HepG2 (cell line): ENCODE measurements around the gene PANK2. TPM values are rescaled to one million over a fixed set of nuclear protein-coding genes. Genes with fewer than 3 reads are reported as not detected.

ENCODE experiments used
- ATAC-seq: fragments of 200-7000 bp; cut with Tn5 transposase; 3 replicates; pipeline ENCODE4 v1.9.1; 2020; ENCODE audit warnings: mild to moderate bottlenecking, moderate library complexity
- BruUV-seq: library from RNA; stranded (reverse); fragments of 400-500 nt; replicated peaks from 2 replicates; lab custom pipeline; 2021; lab: Mats Ljungman, UMichigan
- CTCF ChIA-PET: fragments of 300-600 bp; formaldehyde crosslinking; extraction: SDS; loops from one replicate; lab custom pipeline; 2021; ENCODE audit warnings: low total read pairs, inconsistent platforms, low intra/inter-chr PET ratio; lab: Yijun Ruan, JAX
- POLR2A ChIA-PET: fragments of 350-600 bp; sonication (Branson Sonifier 250); formaldehyde crosslinking; loops from one replicate; lab custom pipeline; 2020; ENCODE audit warnings: antibody characterized with exemption, inconsistent platforms; lab: Yijun Ruan, JAX
- DNase-seq: peaks from one replicate; pipeline ENCODE4 v3.0.0-alpha.2; 2015; ENCODE audit warnings: low spot score
- FAIRE-seq: peaks from 3 replicates; lab custom pipeline; 2011; peaks lifted over from hg19 to GRCh38; lab: Jason Lieb, UNC
- H2AFZ ChIP-seq: one replicate; pipeline ENCODE4 v1.6.1; 2011; ENCODE audit warnings: low read length, inconsistent platforms
- H3K27ac ChIP-seq: fragments of 300-600 bp; 3 replicates; pipeline ENCODE4 v1.8.0; 2011; ENCODE audit warnings: mixed run types, mild to moderate bottlenecking, mixed read lengths, low read length, inconsistent platforms; ENCODE audit not compliant: insufficient read depth; ENCODE audit errors: extremely low read length
- H3K27me3 ChIP-seq, 2 experiments: fragments of 200-600 bp in 1 of 2; 2 replicates in 1 of 2; 3 replicates in 1 of 2; pipeline versions ENCODE4 v1.6.0 to v1.8.0; 2011; ENCODE audit warnings: low read length in 2 of 2, mild to moderate bottlenecking in 2 of 2, moderate library complexity in 2 of 2, inconsistent platforms in 1 of 2; ENCODE audit not compliant: insufficient read depth in 2 of 2, control insufficient read depth in 1 of 2
- H3K36me3 ChIP-seq, 2 experiments: fragments of 200-600 bp in 1 of 2; replicated peaks in 1 of 2; 2 replicates in 1 of 2; 3 replicates in 1 of 2; pipeline versions ENCODE4 v1.5.1 to v1.8.0; 2011; ENCODE audit warnings: low read length in 2 of 2, inconsistent platforms in 1 of 2; ENCODE audit not compliant: insufficient read depth in 2 of 2, control insufficient read depth in 1 of 2
- H3K4me1 ChIP-seq: 2 replicates; pipeline ENCODE4 v1.5.1; 2012; ENCODE audit warnings: low read length, inconsistent platforms; ENCODE audit not compliant: insufficient read depth
- H3K4me2 ChIP-seq: 2 replicates; pipeline ENCODE4 v1.6.0; 2011; ENCODE audit warnings: low read depth, low read length, inconsistent platforms
- H3K4me3 ChIP-seq, 3 experiments: fragments of 200-600 bp in 1 of 3; sonication (generic), shearing (Covaris generic) in 1 of 3; replicated peaks in 1 of 3; 2 replicates each; pipeline ENCODE4 v1.5.1; 2011 to 2016; ENCODE audit warnings: low read length in 3 of 3, inconsistent platforms in 2 of 3, low read depth in 2 of 3, mild to moderate bottlenecking in 2 of 3, control low read depth in 1 of 3, mixed read lengths in 1 of 3; ENCODE audit not compliant: insufficient read depth in 1 of 3
- H3K79me2 ChIP-seq: one replicate; pipeline ENCODE4 v1.6.1; 2011; ENCODE audit warnings: low read length, inconsistent platforms; ENCODE audit not compliant: insufficient read depth
- H3K9ac ChIP-seq: 2 replicates; pipeline ENCODE4 v1.6.0; 2011; ENCODE audit warnings: mild to moderate bottlenecking, low read depth, low read length, inconsistent platforms; ENCODE audit not compliant: insufficient read depth
- H3K9me3 ChIP-seq: 2 replicates; pipeline ENCODE4 v1.5.1; 2012; ENCODE audit warnings: mild to moderate bottlenecking, low read length
- H4K20me1 ChIP-seq: 2 replicates; pipeline ENCODE4 v1.6.0; 2011; ENCODE audit warnings: inconsistent platforms, mild to moderate bottlenecking, low read length, moderate library complexity; ENCODE audit not compliant: insufficient read depth
- ARNTL ChIP-seq: sonication (generic); formaldehyde crosslinking; IDR thresholded peaks from 2 replicates; pipeline ENCODE4 v1.4.0; 2020; ENCODE audit warnings: mild to moderate bottlenecking, missing genetic modification reagents
- CEBPB ChIP-seq: IDR thresholded peaks from 2 replicates; pipeline ENCODE4 v1.6.1; 2011; ENCODE audit warnings: low read depth, low read length, improper control_type of control experiment, borderline replicate concordance
- PRDM4 ChIP-seq: sonication (generic); formaldehyde crosslinking; IDR thresholded peaks from 2 replicates; pipeline ENCODE4 v1.9.0; 2021; ENCODE audit warnings: missing genetic modification reagents, borderline replicate concordance
- RARA ChIP-seq: IDR thresholded peaks from 2 replicates; pipeline ENCODE4 v1.6.1; 2016; ENCODE audit warnings: missing genetic modification reagents, missing compliant biosample characterization
- RBM22 ChIP-seq: fragments of 200-400 bp; formaldehyde crosslinking; optimal IDR thresholded peaks from 2 replicates; pipeline ENCODE3; 2017; ENCODE audit warnings: mild to moderate bottlenecking, low read length, moderate library complexity
- ZBTB8A ChIP-seq: sonication (generic); formaldehyde crosslinking; IDR thresholded peaks from 2 replicates; pipeline ENCODE4 v1.4.0; 2020; ENCODE audit warnings: mild to moderate bottlenecking, low read depth, missing genetic modification reagents, borderline replicate concordance
- ZMYM3 ChIP-seq: sonication (generic); formaldehyde crosslinking; IDR thresholded peaks from 2 replicates; pipeline ENCODE4 v1.5.1; 2020; ENCODE audit warnings: mild to moderate bottlenecking, missing genetic modification reagents
- ZNF362 ChIP-seq: sonication (generic); formaldehyde crosslinking; IDR thresholded peaks from 2 replicates; pipeline ENCODE4 v1.4.0; 2020; ENCODE audit warnings: missing genetic modification reagents, mild to moderate bottlenecking, borderline replicate concordance
- ZNF484 ChIP-seq: sonication (generic); formaldehyde crosslinking; IDR thresholded peaks from 2 replicates; pipeline ENCODE4 v1.5.1; 2020; ENCODE audit warnings: mild to moderate bottlenecking, low read depth, missing genetic modification reagents, borderline replicate concordance
- ZNF501 ChIP-seq: sonication (generic); formaldehyde crosslinking; IDR thresholded peaks from 2 replicates; pipeline ENCODE4 v1.5.1; 2020; ENCODE audit warnings: mild to moderate bottlenecking, moderate library complexity, missing genetic modification reagents
- ZNF572 ChIP-seq: sonication (generic); formaldehyde crosslinking; IDR thresholded peaks from 2 replicates; pipeline ENCODE4 v1.5.1; 2020; ENCODE audit warnings: mild to moderate bottlenecking, missing genetic modification reagents
- ZNF589 ChIP-seq: sonication (generic); formaldehyde crosslinking; conservative IDR thresholded peaks from 2 replicates; pipeline ENCODE4 v1.8.0; 2022; ENCODE audit warnings: mild to moderate bottlenecking, moderate library complexity, missing genetic modification reagents
- ZNF773 ChIP-seq: sonication (generic); formaldehyde crosslinking; IDR thresholded peaks from 2 replicates; pipeline ENCODE4 v1.4.0; 2020; ENCODE audit warnings: missing genetic modification reagents, borderline replicate concordance
- ZNF792 ChIP-seq: IDR thresholded peaks from 2 replicates; pipeline ENCODE4 v1.6.1; 2016
- ZNF883 ChIP-seq: sonication (generic); formaldehyde crosslinking; IDR thresholded peaks from 2 replicates; pipeline ENCODE4 v1.5.1; 2020; ENCODE audit warnings: mild to moderate bottlenecking, missing genetic modification reagents; ENCODE audit errors: not compliant biosample characterization
- WGBS: methylation state at CpG from one replicate; pipeline ENCODE4 v1.1.6; 2017; ENCODE audit warnings: low lambda C conversion rate; 5-methylcytosine and 5-hydroxymethylcytosine counted together
- in situ Hi-C: cut with HindIII; loops from 2 replicates; pipeline ENCODE4 v1.10.0; 2017; ENCODE audit warnings: low pct_unique_long_range_greater_than_20kb; ENCODE audit not compliant: extremely low pct_ligation_motif_present
- intact Hi-C: fragments of 100-400 bp; cut with micrococcal nuclease; formaldehyde crosslinking; loops from one replicate; pipeline ENCODE4 v1.10.0; 2022; ENCODE audit not compliant: unreplicated experiment
- polyA plus RNA-seq, 8 experiments: library from polyadenylated mRNA; depleted of rRNA in 3 of 8; stranded (reverse) in 7 of 8; unstranded in 1 of 8; fragments of >200 nt; fragmentation: Illumina TruSeq in 4 of 8; extraction: Trizol in 4 of 8; gene quantifications; 2 replicates each; pipeline versions ENCODE4 v1.2.1 to v1.2.3, GENCODE V29; 2011 to 2016; ENCODE audit warnings: low read depth in 4 of 8, missing spikeins in 1 of 8, mixed read lengths in 1 of 8; ENCODE audit not compliant: insufficient read depth in 1 of 8
- total RNA-seq, 5 experiments: library from RNA; depleted of rRNA; stranded (reverse); fragments of >200 nt; fragmentation: Illumina TruSeq; extraction: Trizol; gene quantifications; 2 replicates each; pipeline ENCODE4 v1.2.3, GENCODE V29; 2016; ENCODE audit warnings: low read depth in 1 of 5

The PANK2 gene
- total and polyA plus RNA-seq, 2 of the 13 experiments (the other 11 are each of a cell fraction or from before 2014, with no cell fraction given) = 39.2 to 123 TPM

GRCh38 chr20:3900187-3900604 is 11.0 kb downstream of the PANK2 start:
- peaks cover 95% of the 10 kb centered on the region for H3K4me1 ChIP-seq
- DNase-seq (no peak), FAIRE-seq (no peak), ATAC-seq (no peak)
- peaks cover 98% of the 10 kb centered on the region for H4K20me1 ChIP-seq
- H3K4me3 ChIP-seq = no peak overlapping the region
- H3K27ac ChIP-seq = no peak overlapping the region
- peaks cover 5 to 39% of the 10 kb centered on the region in 2 experiments; a peak in 3 of 5 replicates for H3K36me3 ChIP-seq
- in situ Hi-C loops (no loop called here), intact Hi-C loops (no loop called here)
- H3K27me3 ChIP-seq = no peaks in the 10 kb centered on the region
- ChIA-PET CTCF (no interaction called here), POLR2A (interaction anchor here (0.7 kb wide), 1 partner anchor 47 kb away, joined by 3 read pairs; no protein-coding TSS in a partner anchor)
- no TSS peak for BruUV-seq
- H3K9me3 ChIP-seq = no peaks in the 10 kb centered on the region
- H2AFZ ChIP-seq = no peak overlapping the region
- TF ChIP-seq RBM22 (peak; percentile 26), ARNTL (CRISPR knock-in tag) (no peak)
- H3K79me2 ChIP-seq = peaks cover 99% of the 10 kb centered on the region
- WGBS = 93% methylated on average over 3 of the region's 3 CpGs
- H3K4me2 ChIP-seq = no peak overlapping the region
- H3K9ac ChIP-seq = no peak overlapping the region

- no peak for FAIRE-seq
- intact Hi-C loops (no loop called here), in situ Hi-C loops (no loop called here)
- Histone ChIP-seq H3K27me3 (no peaks in the 10 kb centered on the region), H4K20me1 (peaks cover 97% of the 10 kb centered on the region), H3K27ac (no peak overlapping the region), H3K36me3 (peaks cover 5 to 36% of the 10 kb centered on the region in 2 experiments; a peak in 3 of 5 replicates), H3K4me1 (peaks cover 86% of the 10 kb centered on the region), H2AFZ (no peak overlapping the region), H3K9ac (no peak overlapping the region), H3K4me3 (no peak overlapping the region), H3K79me2 (peaks cover 98% of the 10 kb centered on the region), H3K9me3 (no peaks in the 10 kb centered on the region), H3K4me2 (no peak overlapping the region)
- no peak for ATAC-seq
- ChIA-PET CTCF (no interaction called here), POLR2A (no interaction called here)
- no TSS peak for BruUV-seq
- no peak for DNase-seq
- WGBS = 93% methylated on average over 3 of the region's 3 CpGs
- TF ChIP-seq ZNF792 (CRISPR knock-in tag) (no peak), CEBPB (peak; percentile 60), ZNF484 (CRISPR knock-in tag) (no peak), PRDM4 (CRISPR knock-in tag) (no peak), ZNF883 (CRISPR knock-in tag) (no peak), ZNF362 (CRISPR knock-in tag) (no peak), RARA (CRISPR knock-in tag) (no peak), ZNF501 (CRISPR knock-in tag) (no peak), ZBTB8A (CRISPR knock-in tag) (no peak), ZNF589 (no peak), ZNF773 (CRISPR knock-in tag) (no peak), ZMYM3 (CRISPR knock-in tag) (0 out of 2 replicates have a peak, but pooled peaks have one; percentile 25), ZNF572 (CRISPR knock-in tag) (no peak)
These were observed 12.0 kb downstream of the PANK2 start for GRCh38 chr20:3901028-3901705.
